ENCODE data around the gene CDH4. TPM values are rescaled to one million over a fixed set of nuclear protein-coding genes. Genes with fewer than 3 reads are reported as not detected.

The CDH4 gene
- total and polyA plus RNA-seq, 2 of the 8 experiments (the other 6 are each of a cell fraction or from before 2014, with no cell fraction given), result 4.3 to 7.9 TPM

DNA sequence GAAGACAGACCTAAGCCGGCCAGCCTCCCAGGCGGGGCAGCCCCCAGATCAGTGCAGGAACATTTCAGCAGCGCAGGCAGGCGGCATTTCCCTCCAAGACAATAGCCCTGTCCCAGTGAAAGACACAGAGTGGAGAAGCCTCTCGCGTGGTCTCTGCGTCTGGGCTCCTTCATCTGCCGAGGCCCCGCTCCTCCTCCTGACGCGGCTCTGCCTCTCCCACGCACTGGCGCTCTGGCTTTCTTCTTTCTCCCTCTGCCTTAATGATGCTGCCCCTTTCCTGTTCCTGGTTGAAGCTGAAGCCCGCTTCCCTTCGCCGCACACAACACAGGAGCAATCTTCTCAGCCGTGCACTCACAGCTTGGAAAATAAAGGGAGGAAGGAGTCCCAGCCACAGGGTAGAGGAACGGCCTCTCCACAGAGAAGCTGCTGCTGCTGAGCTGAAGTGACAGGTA, 347.5 kb downstream of the CDH4 start:
- H3K27ac ChIP-seq (ENCODE audit: low read depth, low read length), result no peak overlapping the region
- H3K23me2 ChIP-seq (ENCODE audit: low read depth, low read length), result no peaks in the 10 kb centered on the region
- H3K23ac ChIP-seq (ENCODE audit: insufficient read length), result no peak overlapping the region
- H2BK15ac ChIP-seq (ENCODE audit: low read length), result no peak overlapping the region
- no peak overlapping the region for H4K91ac ChIP-seq (replicated peaks; ENCODE audit: insufficient read length, low read length)
- 0 out of 2 replicates have a peak overlapping the region, but pooled peaks have one; percentile 15 for H2AK5ac ChIP-seq (ENCODE audit: low read depth, low read length)
- H2BK12ac ChIP-seq (ENCODE audit: low read depth, low read length), result no peak overlapping the region
- no peak overlapping the region for H4K5ac ChIP-seq (ENCODE audit: insufficient read length, low read depth, low read length)
- no peak overlapping the region for H3K4ac ChIP-seq (replicated peaks; ENCODE audit: insufficient read length, low read depth, low read length)
- no peak overlapping the region for H3K14ac ChIP-seq (ENCODE audit: insufficient read length)
- DNase-seq (ENCODE audit: low read depth in 1 of 2, low spot score in 2 of 2), result no peak
- ChIA-PET CTCF (ENCODE audit: partially characterized antibody) (interaction anchor here (0.6 to 2.6 kb wide), 18 partner anchors 10 to 346 kb away, joined by 3 to 10 read pairs (median 3); no protein-coding TSS in a partner anchor), POLR2A (ENCODE audit: partially characterized antibody) (no interaction called here)
- no peak overlapping the region for H2BK20ac ChIP-seq (ENCODE audit: low read length)
- peaks cover 20 to 24% of the 10 kb centered on the region in 2 experiments for H3K9me3 ChIP-seq (ENCODE audit: insufficient read depth in 2 of 2, low read depth in 1 of 2, low read length in 1 of 2)
- H3K79me1 ChIP-seq (ENCODE audit: low read depth, low read length), result no peaks in the 10 kb centered on the region
- H4K8ac ChIP-seq (ENCODE audit: extremely low read depth, insufficient read depth, low read length), result no peak overlapping the region
- WGBS, 2 experiments (ENCODE audit: extremely low coverage in 1 of 2, insufficient coverage in 1 of 2, insufficient read length in 1 of 2, insufficient replicate concordance in 2 of 2, low coverage in 1 of 2, low lambda C conversion rate in 2 of 2, missing lambda C conversion rate in 1 of 2), result 93% methylated on average over 18 of the region's 18 CpGs; no CpG with 5 or more reads in 1 of the 2 experiments
- H3K56ac ChIP-seq (replicated peaks; ENCODE audit: insufficient read length, low read depth, low read length), result no peak overlapping the region
- peaks cover 0 to 3% (median 1%) of the 10 kb centered on the region in 4 experiments; a peak in 1 of 7 replicates for H3K27me3 ChIP-seq (replicated peaks in 1 of 4; ENCODE audit: control insufficient read depth in 3 of 4, extremely low read depth in 1 of 4, insufficient read depth in 3 of 4, low read length in 3 of 4)
- H3K9ac ChIP-seq (replicated peaks in 1 of 4; ENCODE audit: extremely low read depth in 1 of 4, low read depth in 3 of 4, low read length in 3 of 4), result no peak overlapping the region
- peaks cover 0 to 7% (median 0%) of the 10 kb centered on the region in 4 experiments; a peak in 3 of 7 replicates for H3K4me1 ChIP-seq (replicated peaks in 1 of 4; ENCODE audit: control insufficient read depth in 3 of 4, insufficient read depth in 4 of 4, low read length in 3 of 4)
- no peak overlapping the region for H2AFZ ChIP-seq (ENCODE audit: low read length)
- H4K20me1 ChIP-seq (replicated peaks in 1 of 2; ENCODE audit: control insufficient read depth in 1 of 2, insufficient read depth in 2 of 2, low read length in 2 of 2), result no peaks in the 10 kb centered on the region
- H3K36me3 ChIP-seq (ENCODE audit: control insufficient read depth in 2 of 4, insufficient read depth in 4 of 4, low read length in 3 of 4), result no peaks in the 10 kb centered on the region
- H2BK5ac ChIP-seq (ENCODE audit: low read depth, low read length), result no peak overlapping the region
- 0 out of 2 replicates have a peak overlapping the region, but pooled peaks have one; percentile 19 for H3K18ac ChIP-seq (ENCODE audit: extremely low read depth, low read length)
- H3K79me2 ChIP-seq (ENCODE audit: control insufficient read depth in 1 of 2, insufficient read depth in 2 of 2, low read length in 2 of 2), result no peaks in the 10 kb centered on the region
- FAIRE-seq, result no peak
- no peak overlapping the region for H3K4me3 ChIP-seq (ENCODE audit: extremely low read depth in 1 of 4, insufficient read depth in 2 of 4, low read depth in 3 of 4, low read length in 4 of 4)
- no peak overlapping the region for H3K4me2 ChIP-seq (ENCODE audit: insufficient read depth in 1 of 2, low read depth in 2 of 2, low read length in 2 of 2)
- H2BK120ac ChIP-seq (replicated peaks; ENCODE audit: low read depth, low read length), result no peak overlapping the region
- TF ChIP-seq YY1 (IDR thresholded peaks at IDR 0.05; ENCODE audit: low read depth, low read length) (no peak), ATF3 (IDR thresholded peaks at IDR 0.05; ENCODE audit: insufficient read depth, low read depth, low read length) (no peak)

All from H1 (cell line).